GM10266 (cell line): ENCODE data around the gene AFAP1L1.

ENCODE experiments used
- DNase-seq: peaks from one replicate; pipeline ENCODE4 v3.0.0; 2012; ENCODE audit errors: extremely low spot score
- CTCF ChIP-seq: IDR thresholded peaks from 2 replicates; pipeline ENCODE4 v1.5.1; 2012; ENCODE audit warnings: mild to moderate bottlenecking, low read depth; ENCODE audit not compliant: control insufficient read depth, insufficient read depth; ENCODE audit errors: missing control alignments

AFAP1L1 gene

GRCh38 chr5:149319174-149319573, 47.5 kb downstream of the AFAP1L1 start:
- TF ChIP-seq CTCF, result no peak
- DNase-seq, result no peak

- DNase-seq, result no peak
Observed at GRCh38 chr5:149320791-149321330, 49.2 kb downstream of the AFAP1L1 start.

GRCh38 chr5:149322518-149322917, 50.9 kb downstream of the AFAP1L1 start:
- no peak for TF ChIP-seq CTCF
- DNase-seq, result no peak

More at GRCh38 chr5:149320791-149321330, 49.2 kb downstream of the AFAP1L1 start:
- no peak for TF ChIP-seq CTCF

GRCh38 chr5:149323210-149323609, 51.6 kb downstream of the AFAP1L1 start:
- no peak for DNase-seq
- TF ChIP-seq CTCF, result no peak

GRCh38 chr5:149323621-149324205, 52.1 kb downstream of the AFAP1L1 start:
- DNase-seq, result no peak

GRCh38 chr5:149324641-149325040, 53.0 kb downstream of the AFAP1L1 start:
- DNase-seq, result no peak
- TF ChIP-seq CTCF, result no peak

More at GRCh38 chr5:149323621-149324205, 52.1 kb downstream of the AFAP1L1 start:
- TF ChIP-seq CTCF, result no peak

GRCh38 chr5:149325166-149325735, 53.6 kb downstream of the AFAP1L1 start:
- TF ChIP-seq CTCF, result no peak
- DNase-seq, result no peak
